Measurements from ENCODE around the gene CEP152. TPM values are rescaled to one million over a fixed set of nuclear protein-coding genes. Genes with fewer than 3 reads are reported as not detected.

CEP152 gene
- total and polyA plus RNA-seq, 2 experiments from 2014 or later = 14.6 to 30.5 TPM

GRCh38 chr15:48833526-48834239, 22.8 kb upstream of the CEP152 start:
- Histone ChIP-seq H3K4me3 (no peak overlapping the region), H3K4me1 (ENCODE audit: insufficient read depth) (no peaks in the 10 kb centered on the region), H3K4me2 (no peak overlapping the region), H3F3A (replicated peaks; ENCODE audit: low read depth) (no peaks in the 10 kb centered on the region), H2AFZ (0 out of 2 replicates have a peak overlapping the region, but pooled peaks have one; percentile 30), H3K27ac (ENCODE audit: low read depth) (no peak overlapping the region), H3K9me2 (ENCODE audit: insufficient read depth) (no peaks in the 10 kb centered on the region; the same call in 1 of the 2 replicates), H3K79me2 (replicated peaks; ENCODE audit: insufficient read depth) (no peaks in the 10 kb centered on the region), H4K20me1 (replicated peaks; ENCODE audit: insufficient read depth) (no peaks in the 10 kb centered on the region), H3K36me3 (ENCODE audit: insufficient read depth) (no peaks in the 10 kb centered on the region), H3K27me3 (ENCODE audit: insufficient read depth) (no peaks in the 10 kb centered on the region)
- H3K27ac Mint-ChIP-seq = no peak overlapping the region; the same call in 1 of the 2 replicates
- no peak for TF ChIP-seq CREB1 (CRISPR knock-in tag; IDR thresholded peaks at IDR 0.05; ENCODE audit: low read depth)
- no peak for TF ChIP-seq ETS1 (IDR thresholded peaks at IDR 0.05)
- TF ChIP-seq POLR2AphosphoS5 (IDR thresholded peaks at IDR 0.05; ENCODE audit: low read depth) = no peak
- TF ChIP-seq JUNB (IDR thresholded peaks at IDR 0.05; ENCODE audit: unreplicated experiment) = no peak
- TF ChIP-seq ZNF462 (CRISPR knock-in tag; IDR thresholded peaks at IDR 0.05) = no peak
- TF ChIP-seq EZH2phosphoT487 (IDR thresholded peaks at IDR 0.05; ENCODE audit: unreplicated experiment) = no peak
- TF ChIP-seq NANOG (IDR thresholded peaks at IDR 0.05; ENCODE audit: borderline replicate concordance) = no peak
- no peak for TF ChIP-seq EZH2 (IDR thresholded peaks at IDR 0.05; ENCODE audit: low read depth, unreplicated experiment)
- no peak for TF ChIP-seq CTCF (conservative IDR thresholded peaks at IDR 0.05; ENCODE audit: low read depth in 2 of 2)
- no peaks in the 10 kb centered on the region for H3K27me3 Mint-ChIP-seq (ENCODE audit: insufficient read depth, low read depth, poor library complexity)
- H3K36me3 Mint-ChIP-seq (ENCODE audit: low read depth) = no peaks in the 10 kb centered on the region
- no peaks in the 10 kb centered on the region; the same call in 2 of the 3 replicates for H3K4me1 Mint-ChIP-seq
- ATAC-seq (no peak), DNase-seq (ENCODE audit: low spot score) (no peak)
- H3K9me3 Mint-ChIP-seq = no peaks in the 10 kb centered on the region
- no peak overlapping the region for H3K4me3 Mint-ChIP-seq

Data from GM23338 (cell line).